K562 (cell line): ENCODE data around the gene NR3C2. TPM values are rescaled to one million over a fixed set of nuclear protein-coding genes. Genes with fewer than 3 reads are reported as not detected.

ENCODE experiments used
- ATAC-seq: fragments of 200-7000 bp; cut with Tn5 transposase; 3 replicates; pipeline ENCODE4 v1.9.1; 2020; ENCODE audit warnings: moderate library complexity
- BruUV-seq: library from RNA; stranded (reverse); fragments of 400-500 nt; replicated peaks from 2 replicates; lab custom pipeline; 2021; lab: Mats Ljungman, UMichigan
- CTCF ChIA-PET: fragments of 300-600 bp; formaldehyde crosslinking; extraction: SDS; loops from one replicate; lab custom pipeline; 2021; ENCODE audit warnings: low intra/inter-chr PET ratio; lab: Yijun Ruan, JAX
- POLR2A ChIA-PET: fragments of 300-600, 350-650 bp; sonication (Branson Sonifier 250); formaldehyde crosslinking; extraction: SDS; loops from one replicate; lab custom pipeline; 2021; ENCODE audit warnings: antibody characterized with exemption, inconsistent platforms; lab: Yijun Ruan, JAX
- DNase-seq, 4 experiments: peaks; one replicate each; pipeline versions ENCODE4 v3.0.0 to v3.0.0-alpha.2; 2011 to 2018; ENCODE audit warnings: low spot score in 3 of 4, mixed read lengths in 3 of 4; ENCODE audit errors: extremely low read depth in 1 of 4
- FAIRE-seq: peaks from 2 replicates; lab custom pipeline; 2011; peaks lifted over from hg19 to GRCh38; lab: Jason Lieb, UNC
- H2AFZ ChIP-seq: 2 replicates; pipeline ENCODE4 v1.6.0; 2011; ENCODE audit warnings: low read depth, low read length, control low read depth, inconsistent platforms
- H3K27ac ChIP-seq: fragments of 200-600 bp; 3 replicates; pipeline ENCODE4 v1.8.0; 2011; ENCODE audit warnings: low read depth, mild to moderate bottlenecking, control low read depth, inconsistent platforms, low read length, moderate library complexity, mixed read lengths; ENCODE audit errors: extremely low read depth
- H3K27me3 ChIP-seq, 2 experiments: fragments of 300-600 bp in 1 of 2; 2 replicates in 1 of 2; 3 replicates in 1 of 2; pipeline versions ENCODE4 v1.6.0 to v1.8.0; 2011; ENCODE audit warnings: inconsistent platforms in 2 of 2, low read length in 2 of 2, mild to moderate bottlenecking in 1 of 2, mixed read lengths in 1 of 2, moderate library complexity in 1 of 2; ENCODE audit not compliant: control insufficient read depth in 2 of 2, insufficient read depth in 2 of 2
- H3K36me3 ChIP-seq: fragments of 300-600 bp; 3 replicates; pipeline ENCODE4 v1.8.0; 2011; ENCODE audit warnings: mild to moderate bottlenecking, low read length, inconsistent platforms; ENCODE audit not compliant: control insufficient read depth, insufficient read depth
- H3K4me1 ChIP-seq, 2 experiments: fragments of 200-600 bp in 1 of 2; replicated peaks in 1 of 2; 2 replicates in 1 of 2; 3 replicates in 1 of 2; pipeline versions ENCODE4 v1.5.1 to v1.8.0; 2011; ENCODE audit warnings: inconsistent platforms in 2 of 2, low read length in 2 of 2, mild to moderate bottlenecking in 1 of 2, mixed read lengths in 1 of 2, moderate library complexity in 1 of 2; ENCODE audit not compliant: control insufficient read depth in 2 of 2, insufficient read depth in 2 of 2
- H3K4me2 ChIP-seq: 2 replicates; pipeline ENCODE4 v1.6.1; 2011; ENCODE audit warnings: low read length, control low read depth, inconsistent platforms, mixed read lengths; ENCODE audit not compliant: insufficient read depth
- H3K4me3 ChIP-seq: fragments of 200-600 bp; sonication (generic), shearing (Covaris generic); 2 replicates; pipeline ENCODE4 v1.5.1; 2016; ENCODE audit warnings: control low read depth, inconsistent platforms
- H3K79me2 ChIP-seq: fragments of 200-600 bp; 3 replicates; pipeline ENCODE4 v1.8.0; 2011; ENCODE audit warnings: low read length, inconsistent platforms; ENCODE audit not compliant: control insufficient read depth, insufficient read depth
- H3K9ac ChIP-seq, 2 experiments: 2 replicates each; pipeline versions ENCODE4 v1.6.0 to v1.6.1; 2011; ENCODE audit warnings: low read depth in 2 of 2, low read length in 2 of 2, control low read depth in 1 of 2, inconsistent platforms in 1 of 2, mild to moderate bottlenecking in 1 of 2, mixed read lengths in 1 of 2; ENCODE audit not compliant: insufficient read depth in 1 of 2
- H3K9me1 ChIP-seq: one replicate; pipeline ENCODE4 v1.6.0; 2011; ENCODE audit warnings: inconsistent platforms, mild to moderate bottlenecking, low read length, moderate library complexity; ENCODE audit not compliant: control insufficient read depth, insufficient read depth
- H3K9me3 ChIP-seq: replicated peaks from 2 replicates; pipeline ENCODE4 v1.5.1; 2011; ENCODE audit warnings: low read depth, low read length, inconsistent platforms; ENCODE audit not compliant: control insufficient read depth, insufficient read depth
- H4K20me1 ChIP-seq: replicated peaks from 2 replicates; pipeline ENCODE4 v1.6.1; 2011; ENCODE audit warnings: low read length, inconsistent platforms, mixed read lengths; ENCODE audit not compliant: control insufficient read depth, insufficient read depth
- MCM7 ChIP-seq, 2 experiments: fragments of 450-650 bp; IDR thresholded peaks; 2 replicates each; pipeline ENCODE4 v1.6.1; 2016 to 2018
- NCOR1 ChIP-seq: fragments of 450-650 bp; IDR thresholded peaks from 2 replicates; pipeline ENCODE4 v1.6.1; 2016; ENCODE audit warnings: mild to moderate bottlenecking, moderate library complexity
- OTX1 ChIP-seq: fragments of 450-650 bp; formaldehyde crosslinking; IDR thresholded peaks from 2 replicates; pipeline ENCODE4 v1.4.0; 2022; ENCODE audit warnings: mild to moderate bottlenecking
- RBM39 ChIP-seq: fragments of 200-400 bp; formaldehyde crosslinking; optimal IDR thresholded peaks from 2 replicates; pipeline ENCODE3; 2018; ENCODE audit warnings: low read depth, low read length
- ZNF347 ChIP-seq: fragments of 450-650 bp; formaldehyde crosslinking; IDR thresholded peaks from 2 replicates; pipeline ENCODE4 v1.4.0; 2020; ENCODE audit warnings: low read depth, mild to moderate bottlenecking, moderate library complexity
- ZNF699 ChIP-seq: fragments of 250-450 bp; sonication (Bioruptor Pico); IDR thresholded peaks from 2 replicates; pipeline ENCODE4 v1.8.0; 2021; ENCODE audit warnings: mild to moderate bottlenecking, moderate library complexity; ENCODE audit not compliant: insufficient replicate concordance
- WGBS: fragments of 100-300 bp; shearing (Covaris generic); methylation state at CpG from one replicate; pipeline ENCODE4 v1.1.6; 2016; ENCODE audit warnings: low coverage, mixed read lengths; ENCODE audit not compliant: insufficient coverage; ENCODE audit errors: missing lambda C conversion rate; 5-methylcytosine and 5-hydroxymethylcytosine counted together
- in situ Hi-C: fragments of 300-500 bp; cut with MboI; formaldehyde crosslinking; loops from 4 replicates; pipeline ENCODE4 v1.15.0; 2018; ENCODE audit warnings: inconsistent platforms, mixed read lengths
- intact Hi-C: fragments of 100-400 bp; cut with micrococcal nuclease; formaldehyde crosslinking; loops from 2 replicates; pipeline ENCODE4 v1.14.2; 2022
- polyA plus RNA-seq, 8 experiments: library from polyadenylated mRNA; depleted of rRNA in 4 of 8; stranded (reverse) in 5 of 8; unstranded in 3 of 8; fragments of >200 nt; fragmentation: Nextera tagmentation in 2 of 8; fragmentation: Illumina TruSeq in 1 of 8; extraction: Ambion mirVana in 2 of 8; extraction: Trizol in 1 of 8; gene quantifications; 2 replicates each; pipeline versions ENCODE4 v1.2.1 to v1.2.3, GENCODE V29; 2011 to 2014; ENCODE audit warnings: inconsistent platforms in 1 of 8, missing spikeins in 1 of 8
- total RNA-seq, 7 experiments: library from RNA; depleted of rRNA in 6 of 7; stranded (reverse); fragments of >200 nt in 6 of 7; fragmentation: Illumina TruSeq in 2 of 7; extraction: Trizol in 2 of 7; gene quantifications; 2 replicates each; pipeline versions ENCODE4 v1.2.1 to v1.2.3, GENCODE V29; 2011 to 2021; ENCODE audit warnings: low replicate concordance in 1 of 7
- TF ChIP-seq, protein P1 (sequence below): sonication (generic); formaldehyde crosslinking; IDR thresholded peaks from 2 replicates; pipeline ENCODE4 v1.8.1; 2023; ENCODE audit warnings: mild to moderate bottlenecking, missing genetic modification reagents
- TF ChIP-seq, protein P2 (sequence below): sonication (generic); formaldehyde crosslinking; IDR thresholded peaks from 2 replicates; pipeline ENCODE4 v1.8.1; 2022; ENCODE audit warnings: missing genetic modification reagents

NR3C2 gene
- total and polyA plus RNA-seq, 9 of the 15 experiments (the other 6 are each of a cell fraction or from before 2014, with no cell fraction given): 0.01 to 0.28 (median 0.16) TPM; not detected in 2

- no peak overlapping the region for H3K9ac ChIP-seq
- no peak overlapping the region for H3K27ac ChIP-seq
- ChIA-PET POLR2A (no interaction called here), CTCF (no interaction called here)
- no TSS peak for BruUV-seq
- in situ Hi-C loops: no loop called here
- no peaks in the 10 kb centered on the region for H3K9me1 ChIP-seq
- no peak overlapping the region for H3K4me2 ChIP-seq
- H3K4me1 ChIP-seq: no peaks in the 10 kb centered on the region
- no peaks in the 10 kb centered on the region for H3K27me3 ChIP-seq
- H3K36me3 ChIP-seq: no peaks in the 10 kb centered on the region
- FAIRE-seq (no peak), DNase-seq (no peak), ATAC-seq (no peak)
- H3K9me3 ChIP-seq: no peaks in the 10 kb centered on the region
- intact Hi-C loops: no loop called here
- H3K4me3 ChIP-seq: no peak overlapping the region
- H4K20me1 ChIP-seq: no peaks in the 10 kb centered on the region
- no peaks in the 10 kb centered on the region for H3K79me2 ChIP-seq
- no peak overlapping the region for H2AFZ ChIP-seq
- under 1% methylated on average over 16 of the region's 16 CpGs for WGBS
- TF ChIP-seq RBM39 (no peak), ZNF347 (CRISPR knock-in tag) (no peak), NCOR1 (no peak), ZNF699 (no peak), OTX1 (CRISPR knock-in tag) (no peak), MCM7 (IDR thresholded peaks at IDR 0.05) (no peak)
- TF ChIP-seq, protein P1, sequence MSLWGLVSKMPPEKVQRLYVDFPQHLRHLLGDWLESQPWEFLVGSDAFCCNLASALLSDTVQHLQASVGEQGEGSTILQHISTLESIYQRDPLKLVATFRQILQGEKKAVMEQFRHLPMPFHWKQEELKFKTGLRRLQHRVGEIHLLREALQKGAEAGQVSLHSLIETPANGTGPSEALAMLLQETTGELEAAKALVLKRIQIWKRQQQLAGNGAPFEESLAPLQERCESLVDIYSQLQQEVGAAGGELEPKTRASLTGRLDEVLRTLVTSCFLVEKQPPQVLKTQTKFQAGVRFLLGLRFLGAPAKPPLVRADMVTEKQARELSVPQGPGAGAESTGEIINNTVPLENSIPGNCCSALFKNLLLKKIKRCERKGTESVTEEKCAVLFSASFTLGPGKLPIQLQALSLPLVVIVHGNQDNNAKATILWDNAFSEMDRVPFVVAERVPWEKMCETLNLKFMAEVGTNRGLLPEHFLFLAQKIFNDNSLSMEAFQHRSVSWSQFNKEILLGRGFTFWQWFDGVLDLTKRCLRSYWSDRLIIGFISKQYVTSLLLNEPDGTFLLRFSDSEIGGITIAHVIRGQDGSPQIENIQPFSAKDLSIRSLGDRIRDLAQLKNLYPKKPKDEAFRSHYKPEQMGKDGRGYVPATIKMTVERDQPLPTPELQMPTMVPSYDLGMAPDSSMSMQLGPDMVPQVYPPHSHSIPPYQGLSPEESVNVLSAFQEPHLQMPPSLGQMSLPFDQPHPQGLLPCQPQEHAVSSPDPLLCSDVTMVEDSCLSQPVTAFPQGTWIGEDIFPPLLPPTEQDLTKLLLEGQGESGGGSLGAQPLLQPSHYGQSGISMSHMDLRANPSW: no peak
- TF ChIP-seq, protein P2, sequence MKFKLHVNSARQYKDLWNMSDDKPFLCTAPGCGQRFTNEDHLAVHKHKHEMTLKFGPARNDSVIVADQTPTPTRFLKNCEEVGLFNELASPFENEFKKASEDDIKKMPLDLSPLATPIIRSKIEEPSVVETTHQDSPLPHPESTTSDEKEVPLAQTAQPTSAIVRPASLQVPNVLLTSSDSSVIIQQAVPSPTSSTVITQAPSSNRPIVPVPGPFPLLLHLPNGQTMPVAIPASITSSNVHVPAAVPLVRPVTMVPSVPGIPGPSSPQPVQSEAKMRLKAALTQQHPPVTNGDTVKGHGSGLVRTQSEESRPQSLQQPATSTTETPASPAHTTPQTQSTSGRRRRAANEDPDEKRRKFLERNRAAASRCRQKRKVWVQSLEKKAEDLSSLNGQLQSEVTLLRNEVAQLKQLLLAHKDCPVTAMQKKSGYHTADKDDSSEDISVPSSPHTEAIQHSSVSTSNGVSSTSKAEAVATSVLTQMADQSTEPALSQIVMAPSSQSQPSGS (CRISPR knock-in tag): no peak
Measured at GRCh38 chr4:148435654-148436406, 6.4 kb downstream of the NR3C2 start.
